Astrocyte (in vitro differentiated cells and primary cell): ENCODE results near the gene CWC27. TPM values are rescaled to one million over a fixed set of nuclear protein-coding genes. Genes with fewer than 3 reads are reported as not detected.
"Not testable (repeated sequence)": the region's sequence is repeated elsewhere in the genome, so short reads cannot be mapped to it uniquely, and the experiment has no call there.

Experiments used
- DNase-seq: peaks from one replicate; pipeline ENCODE4 v3.0.0-alpha.2; 2010; ENCODE audit warnings: low read depth
- FAIRE-seq: peaks from 2 replicates; lab custom pipeline; 2011; peaks lifted over from hg19 to GRCh38; lab: Jason Lieb, UNC
- H2AFZ ChIP-seq: 2 replicates; pipeline ENCODE4 v1.6.0; 2012; ENCODE audit warnings: low read depth, low read length, inconsistent platforms
- H3K27ac ChIP-seq: 2 replicates; pipeline ENCODE4 v1.5.1; 2011; ENCODE audit warnings: low read depth, low read length, inconsistent platforms
- H3K27me3 ChIP-seq: 2 replicates; pipeline ENCODE4 v1.6.0; 2011; ENCODE audit warnings: low read length, inconsistent platforms; ENCODE audit not compliant: insufficient read depth
- H3K36me3 ChIP-seq: 2 replicates; pipeline ENCODE4 v1.5.1; 2011; ENCODE audit warnings: low read length, inconsistent platforms; ENCODE audit not compliant: insufficient read depth
- H3K4me1 ChIP-seq: 2 replicates; pipeline ENCODE4 v1.5.1; 2011; ENCODE audit warnings: low read length, inconsistent platforms; ENCODE audit not compliant: insufficient read depth
- H3K4me2 ChIP-seq: 2 replicates; pipeline ENCODE4 v1.6.0; 2012; ENCODE audit warnings: low read length, inconsistent platforms
- H3K4me3 ChIP-seq: 2 replicates; pipeline ENCODE4 v1.5.1; 2011; ENCODE audit warnings: low read depth, mild to moderate bottlenecking, low read length, inconsistent platforms; ENCODE audit not compliant: insufficient read depth
- H3K79me2 ChIP-seq: 2 replicates; pipeline ENCODE4 v1.6.0; 2012; ENCODE audit warnings: mild to moderate bottlenecking, low read length, inconsistent platforms; ENCODE audit not compliant: insufficient read depth
- H3K9ac ChIP-seq: 2 replicates; pipeline ENCODE4 v1.6.0; 2012; ENCODE audit warnings: mild to moderate bottlenecking, low read length, inconsistent platforms
- H3K9me3 ChIP-seq: 2 replicates; pipeline ENCODE4 v1.5.1; 2012; ENCODE audit warnings: low read depth, mild to moderate bottlenecking, low read length, inconsistent platforms; ENCODE audit not compliant: insufficient read depth
- H4K20me1 ChIP-seq: 2 replicates; pipeline ENCODE4 v1.6.0; 2012; ENCODE audit warnings: low read length, inconsistent platforms; ENCODE audit not compliant: insufficient read depth
- H3K27ac Mint-ChIP-seq: one replicate; pipeline ENCODE4 v1.8.0; 2021; ENCODE audit warnings: mild to moderate bottlenecking, mixed read lengths; ENCODE audit not compliant: unreplicated experiment
- H3K27me3 Mint-ChIP-seq: one replicate; pipeline ENCODE4 v1.8.0; 2021; ENCODE audit warnings: low read depth, mixed read lengths; ENCODE audit not compliant: unreplicated experiment
- H3K36me3 Mint-ChIP-seq: one replicate; pipeline ENCODE4 v1.8.0; 2021; ENCODE audit warnings: low read depth, mixed read lengths; ENCODE audit not compliant: unreplicated experiment
- H3K4me1 Mint-ChIP-seq: one replicate; pipeline ENCODE4 v1.8.0; 2021; ENCODE audit warnings: low read depth, mixed read lengths; ENCODE audit not compliant: unreplicated experiment
- H3K4me3 Mint-ChIP-seq: one replicate; pipeline ENCODE4 v1.8.0; 2021; ENCODE audit warnings: mild to moderate bottlenecking, moderate library complexity, mixed read lengths; ENCODE audit not compliant: unreplicated experiment
- H3K9me3 Mint-ChIP-seq: one replicate; pipeline ENCODE4 v1.8.0; 2021; ENCODE audit warnings: mild to moderate bottlenecking, mixed read lengths; ENCODE audit not compliant: unreplicated experiment
- EZH2 ChIP-seq: IDR thresholded peaks from 2 replicates; pipeline ENCODE4 v1.6.1; 2012; ENCODE audit warnings: mild to moderate bottlenecking, low read length, inconsistent platforms; ENCODE audit not compliant: insufficient read depth
- total RNA-seq: library from RNA; stranded (reverse); gene quantifications from 2 replicates; pipeline ENCODE4 v1.2.1, GENCODE V29; 2021
- TF ChIP-seq, protein P1 (sequence below): IDR thresholded peaks from 2 replicates; pipeline ENCODE4 v1.5.1; 2011; ENCODE audit warnings: low read depth, mild to moderate bottlenecking, inconsistent platforms, low read length, moderate library complexity; ENCODE audit not compliant: insufficient read depth

The CWC27 gene
- total RNA-seq, 1 donor from 2014 or later: 25.7 TPM

GRCh38 chr5:64818245-64818644, 49.5 kb downstream of the CWC27 start:
- H3K27me3 ChIP-seq: no peaks in the 10 kb centered on the region
- no peak overlapping the region for H3K27ac ChIP-seq

DNA sequence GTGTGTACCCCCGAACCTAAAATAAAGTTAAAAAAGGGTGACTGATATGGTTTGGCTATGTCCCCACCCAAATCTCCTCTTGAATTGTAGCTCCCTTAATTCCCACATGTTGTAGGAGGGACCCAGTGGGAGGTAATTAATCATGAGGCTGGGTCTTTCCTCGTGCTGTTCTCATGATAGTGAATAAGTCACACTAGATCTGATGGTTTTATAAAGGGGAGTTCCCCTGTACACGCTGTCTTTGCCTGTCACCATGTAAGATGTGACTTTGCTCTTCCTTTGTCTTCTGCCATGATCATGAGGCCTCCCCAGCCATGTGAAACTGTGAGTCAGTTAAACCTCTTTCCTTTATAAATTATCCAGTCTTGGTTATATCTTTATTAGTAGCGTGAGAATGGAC, 50.6 kb downstream of the CWC27 start:
- H3K36me3 Mint-ChIP-seq, H3K27me3 Mint-ChIP-seq, FAIRE-seq, H3K9me3 Mint-ChIP-seq, H3K4me3 Mint-ChIP-seq, H2AFZ ChIP-seq, H3K9ac ChIP-seq, H3K36me3 ChIP-seq, H3K27ac Mint-ChIP-seq, H3K4me1 Mint-ChIP-seq, H3K4me3 ChIP-seq, H3K27ac ChIP-seq, H3K9me3 ChIP-seq, H3K27me3 ChIP-seq, H4K20me1 ChIP-seq, H3K79me2 ChIP-seq, H3K4me1 ChIP-seq, DNase-seq, H3K4me2 ChIP-seq: not testable (repeated sequence)

More at GRCh38 chr5:64818245-64818644, 49.5 kb downstream of the CWC27 start:
- Histone ChIP-seq H4K20me1 (no peaks in the 10 kb centered on the region), H3K9me3 (no peaks in the 10 kb centered on the region), H3K4me1 (no peaks in the 10 kb centered on the region), H3K4me2 (no peak overlapping the region), H3K79me2 (no peaks in the 10 kb centered on the region), H3K4me3 (no peak overlapping the region), H3K36me3 (no peaks in the 10 kb centered on the region), H3K9ac (no peak overlapping the region), H2AFZ (no peak overlapping the region)
- TF ChIP-seq EZH2: no peak
- TF ChIP-seq, protein P1, sequence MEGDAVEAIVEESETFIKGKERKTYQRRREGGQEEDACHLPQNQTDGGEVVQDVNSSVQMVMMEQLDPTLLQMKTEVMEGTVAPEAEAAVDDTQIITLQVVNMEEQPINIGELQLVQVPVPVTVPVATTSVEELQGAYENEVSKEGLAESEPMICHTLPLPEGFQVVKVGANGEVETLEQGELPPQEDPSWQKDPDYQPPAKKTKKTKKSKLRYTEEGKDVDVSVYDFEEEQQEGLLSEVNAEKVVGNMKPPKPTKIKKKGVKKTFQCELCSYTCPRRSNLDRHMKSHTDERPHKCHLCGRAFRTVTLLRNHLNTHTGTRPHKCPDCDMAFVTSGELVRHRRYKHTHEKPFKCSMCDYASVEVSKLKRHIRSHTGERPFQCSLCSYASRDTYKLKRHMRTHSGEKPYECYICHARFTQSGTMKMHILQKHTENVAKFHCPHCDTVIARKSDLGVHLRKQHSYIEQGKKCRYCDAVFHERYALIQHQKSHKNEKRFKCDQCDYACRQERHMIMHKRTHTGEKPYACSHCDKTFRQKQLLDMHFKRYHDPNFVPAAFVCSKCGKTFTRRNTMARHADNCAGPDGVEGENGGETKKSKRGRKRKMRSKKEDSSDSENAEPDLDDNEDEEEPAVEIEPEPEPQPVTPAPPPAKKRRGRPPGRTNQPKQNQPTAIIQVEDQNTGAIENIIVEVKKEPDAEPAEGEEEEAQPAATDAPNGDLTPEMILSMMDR: no peak
- no peaks in the 10 kb centered on the region for H3K27me3 Mint-ChIP-seq
- FAIRE-seq: no peak
- H3K27ac Mint-ChIP-seq: no peak overlapping the region
- H3K36me3 Mint-ChIP-seq: peaks cover 8% of the 10 kb centered on the region
- H3K9me3 Mint-ChIP-seq: no peaks in the 10 kb centered on the region
- no peak for DNase-seq
- no peak overlapping the region for H3K4me3 Mint-ChIP-seq
- H3K4me1 Mint-ChIP-seq: peaks cover 11% of the 10 kb centered on the region

- Histone ChIP-seq H3K4me3 (no peak overlapping the region), H3K27me3 (no peaks in the 10 kb centered on the region), H3K27ac (no peak overlapping the region), H4K20me1 (no peaks in the 10 kb centered on the region), H2AFZ (no peak overlapping the region), H3K4me1 (no peaks in the 10 kb centered on the region), H3K9me3 (no peaks in the 10 kb centered on the region), H3K36me3 (no peaks in the 10 kb centered on the region), H3K4me2 (no peak overlapping the region), H3K9ac (no peak overlapping the region), H3K79me2 (no peaks in the 10 kb centered on the region)
- FAIRE-seq: no peak
- no peak for DNase-seq
- TF ChIP-seq EZH2: no peak
- TF ChIP-seq, protein P1: no peak
- no peaks in the 10 kb centered on the region for H3K9me3 Mint-ChIP-seq
- H3K27me3 Mint-ChIP-seq: no peaks in the 10 kb centered on the region
- no peak overlapping the region for H3K27ac Mint-ChIP-seq
- H3K36me3 Mint-ChIP-seq: peaks cover 5% of the 10 kb centered on the region
- H3K4me1 Mint-ChIP-seq: peaks cover 5% of the 10 kb centered on the region
- no peak overlapping the region for H3K4me3 Mint-ChIP-seq
Measured at GRCh38 chr5:64822320-64822719, 53.6 kb downstream of the CWC27 start.
